GM12892 (cell line): ENCODE measurements around the gene PNLIPRP3.

ENCODE experiments used
- POLR2A ChIP-seq: IDR thresholded peaks from 2 replicates; pipeline ENCODE4 v1.6.1; 2011; ENCODE audit warnings: low read depth, low read length, control low read depth
- POLR2AphosphoS5 ChIP-seq: IDR thresholded peaks from 2 replicates; pipeline ENCODE4 v1.6.1; 2011; ENCODE audit warnings: low read depth, low read length, control low read depth
- TAF1 ChIP-seq: IDR thresholded peaks from 2 replicates; pipeline ENCODE4 v1.6.1; 2011; ENCODE audit warnings: low read depth, mild to moderate bottlenecking, control low read depth, low read length, borderline replicate concordance

- TF ChIP-seq POLR2AphosphoS5, result no peak
- no peak for TF ChIP-seq POLR2A
- no peak for TF ChIP-seq TAF1
These were observed 29.8 kb downstream of the PNLIPRP3 start for GRCh38 chr10:116457488-116457887.
